Spleen (tissue), 11 donors: Measurements from ENCODE around the gene NUP58. TPM values are rescaled to one million over a fixed set of nuclear protein-coding genes. Genes with fewer than 3 reads are reported as not detected.

Experiments used
- DNase-seq: peaks from one replicate; pipeline ENCODE4 v3.0.0-alpha.2; 2020
- H3K27ac ChIP-seq, 8 donors: fragments of 200-600 bp; sonication (generic) in 7 of 8; 1 replicate in 4 of 8; 2 replicates in 4 of 8; pipeline versions ENCODE4 v1.5.0 to v1.8.0; 2016 to 2021; ENCODE audit warnings: inconsistent platforms in 4 of 8, mild to moderate bottlenecking in 4 of 8, moderate library complexity in 1 of 8
- H3K27me3 ChIP-seq, 7 donors: fragments of 200-600 bp; sonication (generic) in 6 of 7; replicated peaks in 1 of 7; 1 replicate in 4 of 7; 2 replicates in 3 of 7; pipeline versions ENCODE4 v1.5.0 to v1.8.0; 2016 to 2021; ENCODE audit warnings: inconsistent platforms in 3 of 7, mild to moderate bottlenecking in 1 of 7
- H3K36me3 ChIP-seq, 6 donors: fragments of 200-600 bp; sonication (generic) in 5 of 6; 1 replicate in 4 of 6; 2 replicates in 2 of 6; pipeline versions ENCODE4 v1.5.0 to v1.8.0; 2016 to 2021; ENCODE audit warnings: inconsistent platforms in 2 of 6
- H3K4me1 ChIP-seq, 6 donors: fragments of 200-600 bp; sonication (generic) in 5 of 6; 1 replicate in 3 of 6; 2 replicates in 3 of 6; pipeline versions ENCODE4 v1.5.0 to v1.8.0; 2016 to 2021; ENCODE audit warnings: inconsistent platforms in 3 of 6
- H3K4me3 ChIP-seq, 8 donors: fragments of 200-600 bp; sonication (generic) in 7 of 8; 1 replicate in 4 of 8; 2 replicates in 4 of 8; pipeline versions ENCODE4 v1.5.0 to v1.8.0; 2016 to 2021; ENCODE audit warnings: inconsistent platforms in 4 of 8, mild to moderate bottlenecking in 4 of 8, moderate library complexity in 2 of 8
- H3K9me3 ChIP-seq, 8 donors: fragments of 200-600 bp; sonication (generic) in 7 of 8; 1 replicate in 4 of 8; 2 replicates in 4 of 8; pipeline versions ENCODE4 v1.5.0 to v1.8.0; 2016 to 2021; ENCODE audit warnings: inconsistent platforms in 4 of 8
- CTCF ChIP-seq, 11 experiments: fragments of 200-600 bp in 7 of 11; fragments of 450-650 bp in 4 of 11; sonication (generic) in 4 of 11; IDR thresholded peaks in 8 of 11; conservative IDR thresholded peaks in 3 of 11; 1 replicate in 7 of 11; 2 replicates in 4 of 11; pipeline versions ENCODE4 v1.4.0 to v1.8.0; 2016 to 2021; ENCODE audit warnings: antibody characterized with exemption in 11 of 11, inconsistent platforms in 4 of 11, mild to moderate bottlenecking in 1 of 11
- POLR2A ChIP-seq, 3 donors: fragments of 450-650 bp; IDR thresholded peaks; one replicate each; pipeline ENCODE4 v1.5.1; 2017; ENCODE audit warnings: antibody characterized with exemption in 3 of 3, mild to moderate bottlenecking in 1 of 3
- POLR2AphosphoS5 ChIP-seq, 3 donors: sonication (generic); formaldehyde crosslinking; IDR thresholded peaks; one replicate each; pipeline ENCODE4 v1.5.1; 2017; ENCODE audit warnings: antibody characterized with exemption in 3 of 3
- WGBS, 5 donors: extraction: QIAGEN DNeasy Blood & Tissue Kit in 3 of 5; methylation state at CpG; one replicate each; pipeline versions ENCODE4 v1.1.5 to v1.1.7; 2013 to 2018; 5-methylcytosine and 5-hydroxymethylcytosine counted together
- intact Hi-C: fragments of 100-400 bp; cut with DNase I; formaldehyde crosslinking; loops from one replicate; pipeline ENCODE4 v1.15.0; 2023; ENCODE audit warnings: low total_unique reads
- polyA plus RNA-seq, 3 donors: library from polyadenylated mRNA; stranded (reverse); fragments of 200-250 nt; gene quantifications; one replicate each; pipeline ENCODE4 v1.2.1, GENCODE V29; 2013
- total RNA-seq, 7 donors: library from RNA; depleted of rRNA in 3 of 7; stranded (reverse); fragments of >200 nt in 3 of 7; fragmentation: NEBNext Ultra II Directional in 4 of 7; extraction: Animal tissue kit (Norgen Biotek cat#: 25700) in 4 of 7; gene quantifications; one replicate each; pipeline versions ENCODE4 v1.1.0 to v1.2.1, GENCODE V29; 2016 to 2021
- donor health status: healthy with polysubstance abuse.
- donor health status: DM: no; HTN: no; CAD: no; lungs with moderate emphysema.
- donor health status: DM: no; HTN: no; CAD: no.
- donor health status: Bipolar disorder and iron deficiency.
- donor health status: healthy.
- donor health status: DM: no; HTN: no; CAD: no.
- donor health status: DM: yes; HTN: yes; CAD: no.

NUP58 gene
- total and polyA plus RNA-seq, 10 donors, result 9.1 to 53.6 (median 42.3) TPM

- H3K4me3 ChIP-seq, result no peak overlapping the region
- no peak for DNase-seq
- peak overlapping the region in 3 of 8 donors; percentile 29 to 55 (median 35) for H3K27ac ChIP-seq
- H3K4me1 ChIP-seq, result peaks cover 15 to 82% (median 56%) of the 10 kb centered on the region in 6 donors
- intact Hi-C loops, result no loop called here
- TF ChIP-seq POLR2AphosphoS5 (IDR thresholded peaks at IDR 0.05), result no peak
- no peak for TF ChIP-seq POLR2A (IDR thresholded peaks at IDR 0.05)
- TF ChIP-seq CTCF (IDR thresholded peaks at IDR 0.05 in 8 of 11, conservative IDR thresholded peaks at IDR 0.05 in 3 of 11), result no peak
- peaks cover 0 to 5% (median 0%) of the 10 kb centered on the region in 6 donors for H3K36me3 ChIP-seq
- H3K27me3 ChIP-seq, result no peaks in the 10 kb centered on the region
- WGBS, 5 donors, result 74 to 96% (median 92%) methylated on average over 1 of the region's 1 CpG
- no peaks in the 10 kb centered on the region for H3K9me3 ChIP-seq
Measured at GRCh38 chr13:25281935-25282332, 19.5 kb upstream of the NUP58 start.

- 2 to 4% (median 4%) methylated on average over 25 of the region's 25 CpGs for WGBS, 5 donors
- Histone ChIP-seq H3K4me1 (peaks cover 12 to 56% (median 47%) of the 10 kb centered on the region in 6 donors), H3K27me3 (no peaks in the 10 kb centered on the region), H3K36me3 (peaks cover 0 to 5% (median 0%) of the 10 kb centered on the region in 6 donors), H3K9me3 (no peaks in the 10 kb centered on the region), H3K4me3 (peak overlapping the region; percentile 67 to 94 (median 82)), H3K27ac (peak overlapping the region; percentile 89 to 99 (median 97))
- intact Hi-C loops, result no loop called here
- TF ChIP-seq CTCF (IDR thresholded peaks at IDR 0.05 in 8 of 11, conservative IDR thresholded peaks at IDR 0.05 in 3 of 11) (no peak), POLR2AphosphoS5 (IDR thresholded peaks at IDR 0.05) (peak in 1 of 3 donors; percentile 67)
- DNase-seq, result no peak
Measured at GRCh38 chr13:25286308-25286968, 15.0 kb upstream of the NUP58 start.

- WGBS, 5 donors, result 2 to 3% (median 2%) methylated on average over 48 to 65 of the region's 65 CpGs
- DNase-seq, result peak; percentile 100
- peaks cover 4 to 48% (median 39%) of the 10 kb centered on the region in 6 donors for H3K4me1 ChIP-seq
- H3K27me3 ChIP-seq, result no peaks in the 10 kb centered on the region
- TF ChIP-seq POLR2A (IDR thresholded peaks at IDR 0.05) (peak; percentile 24 to 81 (median 77)), POLR2AphosphoS5 (IDR thresholded peaks at IDR 0.05) (peak; percentile 92 to 96 (median 94)), CTCF (IDR thresholded peaks at IDR 0.05 in 8 of 11, conservative IDR thresholded peaks at IDR 0.05 in 3 of 11) (peak; percentile 99 to 100 (median 100))
- H3K9me3 ChIP-seq, result no peaks in the 10 kb centered on the region
- peaks cover 0 to 5% (median 0%) of the 10 kb centered on the region in 6 donors for H3K36me3 ChIP-seq
- H3K4me3 ChIP-seq, result peak within 1 kb of the TSS; percentile 67 to 94 (median 82)
- peak within 1 kb of the TSS; percentile 89 to 99 (median 97) for H3K27ac ChIP-seq
- intact Hi-C loops, result no loop called here
Measured at GRCh38 chr13:25286969-25287961, 14.2 kb upstream of the NUP58 start, which contains the start of gene MTMR6. Gene MTMR6, minus strand, starts transcription at chr13:25287488. Its CDS starts 241 bp downstream, at chr13:25287247.
